Esophagus muscularis mucosa (tissue), 4 donors: Measurements from ENCODE around the gene LAPTM4A.

Source experiments
- EP300 ChIP-seq: sonication (generic); formaldehyde crosslinking; IDR thresholded peaks from one replicate; pipeline ENCODE4 v1.6.1; 2017; ENCODE audit warnings: antibody characterized with exemption
- POLR2A ChIP-seq: fragments of 450-650 bp; IDR thresholded peaks from one replicate; pipeline ENCODE4 v1.6.1; 2017; ENCODE audit warnings: antibody characterized with exemption, moderate library complexity, mild to moderate bottlenecking, low read depth
- POLR2AphosphoS5 ChIP-seq, 2 donors: sonication (generic); formaldehyde crosslinking; IDR thresholded peaks; one replicate each; pipeline ENCODE4 v1.6.1; 2017; ENCODE audit warnings: antibody characterized with exemption in 2 of 2
- TF ChIP-seq, protein P1 (sequence below), 3 experiments: fragments of 200-600 bp in 2 of 3; fragments of 450-650 bp in 1 of 3; sonication (generic) in 2 of 3; IDR thresholded peaks; one replicate each; pipeline ENCODE4 v1.5.1; 2017 to 2019; ENCODE audit warnings: antibody characterized with exemption in 3 of 3, mild to moderate bottlenecking in 2 of 3, moderate library complexity in 1 of 3

DNA sequence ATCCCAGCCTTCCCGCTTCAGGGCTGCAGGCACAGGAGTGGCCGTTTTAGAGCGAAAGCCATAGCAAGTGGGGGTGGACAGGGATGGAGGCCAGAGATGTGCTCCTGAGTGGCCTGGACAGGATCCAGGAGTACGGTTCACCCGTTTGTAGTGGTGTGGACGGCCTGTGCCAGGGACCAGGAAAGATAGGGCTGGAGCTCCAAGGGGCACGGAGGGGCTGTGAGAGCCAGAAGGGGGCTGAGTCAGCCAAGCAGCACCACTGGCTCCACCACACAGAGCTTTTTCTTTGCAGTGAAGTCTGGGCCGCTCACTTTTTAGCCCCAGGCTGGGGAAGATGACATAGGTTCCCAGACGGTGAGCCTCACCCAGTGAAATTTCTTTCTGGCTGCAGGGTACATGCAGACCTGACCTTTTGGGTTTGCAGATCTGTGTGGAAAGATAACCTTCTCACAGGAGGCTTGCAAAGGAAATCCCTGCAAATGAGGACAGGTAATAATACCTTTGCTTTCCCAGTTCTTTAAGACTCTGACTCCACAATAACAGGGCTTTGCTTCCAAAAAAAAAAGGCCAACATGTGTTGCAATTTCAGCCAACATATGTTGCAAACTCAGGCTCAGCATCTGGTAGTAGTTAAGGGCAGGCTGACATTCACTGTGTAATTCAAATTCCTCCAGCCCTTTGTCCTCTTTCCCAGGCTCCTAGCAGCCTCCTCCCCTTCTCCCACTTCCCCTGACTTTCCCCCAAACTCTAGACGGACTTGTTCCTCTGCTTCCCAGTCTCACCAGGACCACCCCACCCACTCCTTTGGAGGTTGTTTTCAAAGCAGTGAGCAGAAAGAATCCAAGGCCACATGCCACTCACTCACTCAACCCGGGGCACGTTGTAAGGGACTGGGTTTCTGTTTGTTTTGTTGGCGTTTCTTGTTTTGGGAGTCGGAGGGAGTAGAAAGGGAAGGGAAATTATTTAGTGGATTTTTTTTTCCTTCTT lies 20.3 kb upstream of the LAPTM4A start:
- TF ChIP-seq, protein P1, sequence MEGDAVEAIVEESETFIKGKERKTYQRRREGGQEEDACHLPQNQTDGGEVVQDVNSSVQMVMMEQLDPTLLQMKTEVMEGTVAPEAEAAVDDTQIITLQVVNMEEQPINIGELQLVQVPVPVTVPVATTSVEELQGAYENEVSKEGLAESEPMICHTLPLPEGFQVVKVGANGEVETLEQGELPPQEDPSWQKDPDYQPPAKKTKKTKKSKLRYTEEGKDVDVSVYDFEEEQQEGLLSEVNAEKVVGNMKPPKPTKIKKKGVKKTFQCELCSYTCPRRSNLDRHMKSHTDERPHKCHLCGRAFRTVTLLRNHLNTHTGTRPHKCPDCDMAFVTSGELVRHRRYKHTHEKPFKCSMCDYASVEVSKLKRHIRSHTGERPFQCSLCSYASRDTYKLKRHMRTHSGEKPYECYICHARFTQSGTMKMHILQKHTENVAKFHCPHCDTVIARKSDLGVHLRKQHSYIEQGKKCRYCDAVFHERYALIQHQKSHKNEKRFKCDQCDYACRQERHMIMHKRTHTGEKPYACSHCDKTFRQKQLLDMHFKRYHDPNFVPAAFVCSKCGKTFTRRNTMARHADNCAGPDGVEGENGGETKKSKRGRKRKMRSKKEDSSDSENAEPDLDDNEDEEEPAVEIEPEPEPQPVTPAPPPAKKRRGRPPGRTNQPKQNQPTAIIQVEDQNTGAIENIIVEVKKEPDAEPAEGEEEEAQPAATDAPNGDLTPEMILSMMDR (IDR thresholded peaks at IDR 0.05), result no peak
- TF ChIP-seq POLR2AphosphoS5 (IDR thresholded peaks at IDR 0.05) (peak; percentile 30 to 67), POLR2A (no peak), EP300 (no peak)
